ENCODE measurements around the gene SLC12A8. TPM values are rescaled to one million over a fixed set of nuclear protein-coding genes. Genes with fewer than 3 reads are reported as not detected.

The SLC12A8 gene
- total RNA-seq, 1 donor from 2014 or later, result 8.0 TPM

DNA sequence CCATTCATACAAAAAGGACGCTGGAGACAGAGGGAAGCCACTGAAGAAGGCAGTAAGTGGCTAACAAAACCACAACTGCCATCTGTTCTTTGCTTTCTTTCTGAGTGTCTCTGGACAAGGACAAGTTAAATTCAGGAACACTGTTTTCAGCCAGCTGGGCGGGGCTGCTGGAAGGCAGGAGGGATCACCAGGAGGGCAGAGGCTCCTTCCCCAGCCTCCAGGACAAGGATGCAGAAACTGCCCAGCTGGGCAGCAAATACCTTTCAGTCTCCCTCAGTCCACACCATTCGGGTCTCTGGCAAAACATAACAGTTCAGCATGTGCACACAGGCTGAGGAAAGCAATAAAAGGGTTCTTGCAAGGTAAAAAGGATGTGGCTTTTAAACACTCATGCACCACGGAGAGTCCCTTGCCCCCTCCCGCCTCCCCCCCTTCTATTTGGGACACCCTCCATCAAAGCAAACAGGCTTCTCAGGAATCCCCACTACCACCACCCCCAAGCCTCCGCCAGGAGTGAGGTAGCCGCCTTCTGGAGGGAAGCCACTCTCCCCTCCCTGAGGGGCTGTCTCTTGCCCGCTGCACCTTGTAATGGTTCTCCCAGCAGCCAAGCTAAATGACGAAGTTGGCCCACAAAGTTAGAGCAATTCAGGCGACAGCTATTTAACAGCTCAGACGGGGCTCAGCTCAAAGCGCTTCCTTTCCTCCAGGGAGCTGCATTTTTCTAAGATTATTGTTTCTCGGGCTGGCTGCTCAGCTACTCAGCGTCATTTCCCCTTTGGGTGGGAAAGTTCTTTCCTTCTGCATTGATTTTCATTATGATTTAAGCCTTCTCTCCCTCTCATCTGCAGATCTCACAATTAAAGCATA is 160.6 kb downstream of the SLC12A8 start:
- H3K4me1 Mint-ChIP-seq, result peaks cover 35% of the 10 kb centered on the region

GRCh38 chr3:125051205-125051604 is 161.3 kb downstream of the SLC12A8 start:
- Mint-ChIP-seq H3K9me3 (no peaks in the 10 kb centered on the region), H3K4me1 (peaks cover 29% of the 10 kb centered on the region), H3K27ac (no peak overlapping the region), H3K36me3 (no peaks in the 10 kb centered on the region), H3K4me3 (no peak overlapping the region), H3K27me3 (ENCODE audit: low read depth) (peaks cover 54% of the 10 kb centered on the region)
- no peak for TF ChIP-seq CTCF (IDR thresholded peaks at IDR 0.05; ENCODE audit: unreplicated experiment)
- DNase-seq (ENCODE audit: low spot score in 2 of 2, unreplicated experiment in 2 of 2), result no peak

More for the DNA sequence above, 160.6 kb downstream of the SLC12A8 start:
- peaks cover 62% of the 10 kb centered on the region for H3K27me3 Mint-ChIP-seq (ENCODE audit: low read depth)
- TF ChIP-seq CTCF (IDR thresholded peaks at IDR 0.05; ENCODE audit: unreplicated experiment), result no peak
- peak overlapping the region; percentile 24 for H3K4me3 Mint-ChIP-seq
- H3K9me3 Mint-ChIP-seq, result no peaks in the 10 kb centered on the region
- peak overlapping the region; percentile 6 for H3K27ac Mint-ChIP-seq
- DNase-seq (ENCODE audit: low spot score in 2 of 2, unreplicated experiment in 2 of 2), result no peak
- no peaks in the 10 kb centered on the region for H3K36me3 Mint-ChIP-seq

DNA sequence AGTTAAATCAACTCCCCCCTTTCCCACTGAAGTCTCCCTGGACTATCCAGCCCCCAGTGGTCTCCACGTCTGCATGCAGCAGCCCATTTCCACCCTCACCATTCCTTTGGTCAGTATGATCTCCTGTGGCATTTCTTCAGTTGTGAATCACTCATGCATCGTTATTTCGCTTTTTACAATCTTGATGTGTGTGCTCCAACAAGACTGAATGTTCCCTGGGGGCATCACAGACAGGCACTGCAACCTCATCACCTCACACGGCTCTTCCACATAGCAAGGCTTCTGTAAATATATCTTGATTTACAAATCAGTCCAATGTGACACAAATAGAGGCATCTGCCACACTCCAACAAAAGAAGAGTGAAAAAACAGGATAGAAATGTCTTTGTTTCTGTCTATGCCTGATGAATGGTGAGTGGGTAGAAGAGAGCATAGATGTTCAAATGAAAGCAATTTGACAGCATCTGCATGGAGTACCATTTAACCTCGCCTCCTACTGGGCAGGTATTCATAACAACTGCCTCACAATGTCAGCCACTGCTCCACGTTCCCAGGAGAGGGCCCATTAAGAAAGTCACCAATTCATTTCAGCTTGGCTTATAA is 162.0 kb downstream of the SLC12A8 start:
- H3K27me3 Mint-ChIP-seq (ENCODE audit: low read depth), result peaks cover 53% of the 10 kb centered on the region
- no peak overlapping the region for H3K4me3 Mint-ChIP-seq
- no peak for DNase-seq (ENCODE audit: low spot score in 2 of 2, unreplicated experiment in 2 of 2)
- no peak for TF ChIP-seq CTCF (IDR thresholded peaks at IDR 0.05; ENCODE audit: unreplicated experiment)
- no peaks in the 10 kb centered on the region for H3K9me3 Mint-ChIP-seq
- no peaks in the 10 kb centered on the region for H3K36me3 Mint-ChIP-seq
- no peak overlapping the region for H3K27ac Mint-ChIP-seq
- peaks cover 29% of the 10 kb centered on the region for H3K4me1 Mint-ChIP-seq

- Mint-ChIP-seq H3K27me3 (ENCODE audit: low read depth) (peaks cover 34% of the 10 kb centered on the region), H3K9me3 (no peaks in the 10 kb centered on the region), H3K4me3 (no peak overlapping the region), H3K36me3 (no peaks in the 10 kb centered on the region), H3K4me1 (peaks cover 20% of the 10 kb centered on the region), H3K27ac (no peak overlapping the region)
- no peak for TF ChIP-seq CTCF (IDR thresholded peaks at IDR 0.05; ENCODE audit: unreplicated experiment)
- DNase-seq (ENCODE audit: low spot score in 2 of 2, unreplicated experiment in 2 of 2), result no peak
Measured at GRCh38 chr3:125048282-125048681, 164.3 kb downstream of the SLC12A8 start.

GRCh38 chr3:125045965-125046364 is 166.6 kb downstream of the SLC12A8 start:
- Mint-ChIP-seq H3K36me3 (no peaks in the 10 kb centered on the region), H3K4me1 (peaks cover 10% of the 10 kb centered on the region), H3K4me3 (no peak overlapping the region), H3K27me3 (ENCODE audit: low read depth) (peaks cover 17% of the 10 kb centered on the region), H3K9me3 (no peaks in the 10 kb centered on the region), H3K27ac (no peak overlapping the region)
- TF ChIP-seq CTCF (IDR thresholded peaks at IDR 0.05; ENCODE audit: unreplicated experiment), result no peak
- no peak for DNase-seq (ENCODE audit: low spot score in 2 of 2, unreplicated experiment in 2 of 2)

Measured in mesothelial cell of epicardium (in vitro differentiated cells).